Esophagus (tissue), 2 donors: ENCODE data around the gene CEP85. TPM values are rescaled to one million over a fixed set of nuclear protein-coding genes. Genes with fewer than 3 reads are reported as not detected.
A peak's percentile ranks its signal among the peaks of the same experiment; 100 is the strongest.

Source experiments
- H3K27ac ChIP-seq, 2 donors: one replicate each; pipeline ENCODE4 v1.5.1; 2013; ENCODE audit warnings: low read depth in 2 of 2, mild to moderate bottlenecking in 2 of 2, inconsistent platforms in 1 of 2, low read length in 1 of 2, moderate library complexity in 1 of 2
- H3K27me3 ChIP-seq, 2 donors: one replicate each; pipeline ENCODE4 v1.6.1; 2013; ENCODE audit warnings: low read length in 2 of 2, control low read depth in 1 of 2, mild to moderate bottlenecking in 1 of 2; ENCODE audit not compliant: insufficient read depth in 2 of 2, control insufficient read depth in 1 of 2
- H3K36me3 ChIP-seq, 2 donors: one replicate each; pipeline ENCODE4 v1.6.1; 2013; ENCODE audit warnings: low read length in 1 of 2; ENCODE audit not compliant: control insufficient read depth in 2 of 2, insufficient read depth in 2 of 2
- H3K4me1 ChIP-seq, 2 donors: one replicate each; pipeline ENCODE4 v1.6.1; 2013; ENCODE audit warnings: low read length in 1 of 2; ENCODE audit not compliant: control insufficient read depth in 2 of 2, insufficient read depth in 2 of 2
- H3K4me3 ChIP-seq, 2 donors: one replicate each; pipeline ENCODE4 v1.5.1; 2013; ENCODE audit warnings: low read length in 2 of 2, mild to moderate bottlenecking in 2 of 2, low read depth in 1 of 2, moderate library complexity in 1 of 2
- H3K9me3 ChIP-seq, 2 donors: one replicate each; pipeline ENCODE4 v1.6.1; 2013; ENCODE audit warnings: mild to moderate bottlenecking in 2 of 2, low read depth in 1 of 2, low read length in 1 of 2, moderate library complexity in 1 of 2; ENCODE audit not compliant: control insufficient read depth in 2 of 2, insufficient read depth in 1 of 2
- WGBS, 2 donors: extraction: QIAGEN DNeasy Blood & Tissue Kit; methylation state at CpG; one replicate each; pipeline ENCODE4 v1.1.7; 2013; 5-methylcytosine and 5-hydroxymethylcytosine counted together
- polyA plus RNA-seq, 2 donors: library from polyadenylated mRNA; stranded (reverse); fragments of 200-250 nt; gene quantifications; one replicate each; pipeline ENCODE4 v1.2.3, GENCODE V29; 2013
- donor health status: healthy with polysubstance abuse.
- donor health status: Bipolar disorder and iron deficiency.

The CEP85 gene
- polyA plus RNA-seq, 2 donors, result 5.3 to 5.9 TPM

DNA sequence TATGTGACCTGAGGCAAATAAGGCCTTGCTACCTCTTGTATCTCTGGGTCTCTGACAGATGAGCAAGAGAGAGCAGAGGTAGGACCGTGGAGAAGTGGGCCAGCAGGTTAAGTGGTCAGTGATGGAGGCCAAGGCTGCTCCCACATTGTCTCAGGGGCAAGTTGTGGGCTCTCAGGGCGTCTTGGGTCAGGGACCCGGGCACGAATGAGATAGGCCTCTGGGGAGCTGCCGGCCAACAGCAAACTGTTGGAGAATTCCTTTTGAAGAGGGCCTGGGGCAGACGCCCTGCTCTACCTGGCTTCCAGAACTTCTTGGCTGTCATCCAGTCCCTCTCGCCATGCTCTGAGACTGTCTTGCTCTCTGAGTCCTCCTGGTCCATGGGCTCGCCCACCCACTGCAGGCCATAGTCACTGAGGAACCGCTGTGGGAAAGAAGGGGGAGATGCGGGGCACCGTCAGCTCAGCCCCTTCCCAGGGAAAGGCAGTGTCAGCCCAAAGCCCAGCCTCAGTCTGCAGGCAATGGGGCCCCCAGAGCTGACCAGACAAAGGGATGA is 60.0 kb downstream of the CEP85 start:
- 84 to 90% methylated on average over 11 of the region's 11 CpGs for WGBS, 2 donors
- Histone ChIP-seq H3K36me3 (no peaks in the 10 kb centered on the region), H3K4me1 (peaks cover 0 to 5% of the 10 kb centered on the region in 2 donors), H3K9me3 (no peaks in the 10 kb centered on the region), H3K27me3 (no peaks in the 10 kb centered on the region), H3K27ac (no peak overlapping the region), H3K4me3 (no peak overlapping the region)

DNA sequence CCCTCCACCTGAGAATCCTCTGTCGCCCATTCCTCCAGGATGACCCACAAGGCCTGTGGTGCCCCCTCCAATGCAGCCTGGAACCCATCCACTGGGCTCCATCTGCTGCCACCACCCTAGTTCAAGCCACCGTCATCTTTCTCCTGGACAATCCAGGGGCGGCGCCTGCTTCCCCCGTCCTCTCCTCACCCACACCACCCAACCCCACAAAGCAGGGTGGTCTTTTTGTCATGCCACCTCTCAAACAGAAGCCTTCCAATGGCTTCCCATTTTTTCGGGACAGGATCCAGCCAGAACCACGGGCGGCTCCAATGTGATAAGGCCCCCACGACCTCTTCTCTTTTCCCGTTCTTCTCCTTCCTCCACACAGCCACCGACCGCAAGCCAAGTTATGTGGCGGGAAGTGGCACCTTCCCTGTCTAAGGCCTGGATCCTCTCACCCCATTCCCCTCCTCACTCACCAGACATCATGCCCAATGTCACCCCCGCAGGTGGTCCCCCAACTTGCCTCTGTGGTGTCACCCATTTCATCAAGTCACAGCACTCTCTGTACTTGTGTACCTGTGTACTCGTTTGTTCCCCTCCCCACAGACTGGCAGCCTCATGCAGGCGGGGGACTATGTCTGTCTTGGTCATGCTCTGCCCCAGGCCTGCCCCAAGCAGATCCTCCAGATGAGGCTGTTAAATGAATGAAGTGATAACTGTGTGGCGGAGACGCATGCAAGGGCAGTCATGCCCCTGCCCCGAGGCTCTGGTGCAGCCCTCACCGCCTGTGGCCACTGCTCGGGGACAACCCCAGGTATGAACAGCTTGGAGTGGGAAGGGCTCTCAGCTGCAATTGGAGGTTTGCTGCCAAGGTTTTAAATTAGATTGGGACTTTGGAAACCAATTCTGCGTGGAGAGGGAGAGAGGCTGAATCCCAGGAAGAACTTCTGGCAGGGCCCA is 61.5 kb downstream of the CEP85 start:
- H3K4me1 ChIP-seq, result no peaks in the 10 kb centered on the region
- H3K27me3 ChIP-seq, result no peaks in the 10 kb centered on the region
- H3K27ac ChIP-seq, result no peak overlapping the region
- no peaks in the 10 kb centered on the region for H3K36me3 ChIP-seq
- H3K9me3 ChIP-seq, result no peaks in the 10 kb centered on the region
- no peak overlapping the region for H3K4me3 ChIP-seq
- WGBS, 2 donors, result 89 to 92% methylated on average over 22 of the region's 22 CpGs

DNA sequence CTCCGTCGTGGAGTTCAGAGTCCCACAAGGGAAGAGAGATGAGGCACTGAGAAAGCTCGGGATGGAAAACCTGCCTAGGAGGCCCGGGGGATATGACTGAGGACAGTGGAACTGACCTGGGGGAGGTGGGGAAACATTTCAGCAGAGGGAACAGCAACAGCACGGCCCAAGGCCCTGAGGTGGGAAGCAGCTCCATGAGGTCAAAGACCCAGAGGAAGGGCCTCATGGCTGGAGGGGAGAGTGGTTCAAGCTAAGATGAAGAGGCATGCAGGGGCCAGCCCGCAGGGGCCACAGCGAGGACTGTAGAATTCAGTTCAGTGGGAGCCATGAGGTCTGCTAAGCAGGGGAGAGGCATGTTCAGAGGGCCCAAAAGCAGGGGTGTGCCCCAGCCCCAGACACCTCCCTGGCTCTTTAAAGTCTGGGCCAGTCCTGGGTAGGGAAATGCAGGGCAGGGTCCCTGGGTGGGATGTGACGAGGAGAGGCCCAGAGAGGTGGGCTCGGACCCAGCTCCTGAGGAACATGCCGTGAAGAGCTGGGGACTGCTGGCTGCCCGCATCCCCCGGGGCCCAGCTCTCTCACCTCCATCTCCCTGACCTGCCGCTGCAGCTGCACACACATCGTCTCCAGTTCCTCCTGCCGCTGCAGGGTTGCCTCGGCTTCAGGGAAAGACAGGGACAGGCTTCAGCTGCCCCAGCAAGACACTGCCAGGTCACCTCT is 62.5 kb downstream of the CEP85 start:
- Histone ChIP-seq H3K27me3 (no peaks in the 10 kb centered on the region), H3K36me3 (peaks cover 0 to 2% of the 10 kb centered on the region in 2 donors), H3K27ac (no peak overlapping the region), H3K4me1 (no peaks in the 10 kb centered on the region), H3K4me3 (no peak overlapping the region), H3K9me3 (no peaks in the 10 kb centered on the region)
- WGBS, 2 donors, result 91 to 94% methylated on average over 12 to 16 of the region's 16 CpGs

DNA sequence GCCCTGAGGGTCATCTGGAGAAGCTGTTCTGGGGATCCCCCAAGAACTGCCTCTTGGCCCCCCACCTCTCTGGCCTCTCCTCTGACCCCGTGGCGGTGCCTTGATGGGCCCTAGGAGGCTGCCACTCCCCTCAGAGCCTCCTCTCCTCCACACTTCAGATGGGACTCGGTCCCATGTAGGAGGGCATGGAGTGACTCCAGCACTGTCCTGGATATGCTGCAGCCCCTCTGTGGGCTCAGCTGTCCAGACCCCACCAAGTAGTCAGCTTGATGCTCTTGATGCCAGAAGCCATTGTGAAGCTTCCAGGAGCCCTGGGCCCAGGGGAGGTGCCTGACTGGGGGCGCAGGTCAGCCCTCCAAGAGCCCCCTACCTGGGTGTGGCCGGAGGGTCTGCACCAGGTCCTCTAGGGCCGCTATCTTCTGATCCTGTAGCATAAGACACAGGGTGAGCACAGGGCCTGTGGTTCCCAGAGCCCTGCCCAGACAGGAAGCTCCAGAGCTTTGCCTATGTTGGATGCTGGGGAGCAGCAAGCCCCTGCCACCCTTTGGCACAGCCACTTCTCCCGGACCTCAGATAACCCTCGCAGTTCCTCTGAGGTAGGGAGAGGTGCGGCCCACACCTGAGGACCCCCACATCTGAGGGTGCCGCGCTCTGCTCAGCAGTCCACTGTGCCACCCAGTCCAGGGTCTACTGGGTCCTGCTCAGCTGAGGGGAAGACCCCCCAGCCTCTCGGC is 63.2 kb downstream of the CEP85 start:
- Histone ChIP-seq H3K9me3 (no peaks in the 10 kb centered on the region), H3K4me3 (no peak overlapping the region), H3K27me3 (no peaks in the 10 kb centered on the region), H3K4me1 (no peaks in the 10 kb centered on the region), H3K27ac (no peak overlapping the region), H3K36me3 (peaks cover 0 to 2% of the 10 kb centered on the region in 2 donors)
- WGBS, 2 donors, result 92 to 96% methylated on average over 12 of the region's 12 CpGs

DNA sequence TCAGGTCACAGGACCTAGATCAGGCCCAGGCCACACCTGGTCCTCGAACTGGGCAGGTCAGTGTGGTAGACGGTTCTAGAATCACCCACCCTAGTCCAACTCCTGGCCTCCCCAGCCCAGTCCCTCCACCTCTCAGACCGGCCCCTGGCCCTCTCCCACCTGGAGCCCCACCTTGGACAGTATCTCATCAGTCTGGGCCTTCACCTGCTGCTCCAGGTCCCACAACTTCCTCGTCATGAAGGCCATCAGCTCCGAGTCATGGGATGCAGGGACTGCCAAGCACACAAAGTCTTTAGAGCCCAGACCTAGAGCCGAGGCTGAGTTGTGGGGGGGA is 63.8 kb downstream of the CEP85 start:
- H3K27me3 ChIP-seq, result no peaks in the 10 kb centered on the region
- H3K4me1 ChIP-seq, result no peaks in the 10 kb centered on the region
- peaks cover 0 to 2% of the 10 kb centered on the region in 2 donors for H3K36me3 ChIP-seq
- H3K9me3 ChIP-seq, result no peaks in the 10 kb centered on the region
- H3K27ac ChIP-seq, result no peak overlapping the region
- H3K4me3 ChIP-seq, result no peak overlapping the region
- WGBS, 2 donors, result 71 to 77% methylated on average over 6 of the region's 6 CpGs

DNA sequence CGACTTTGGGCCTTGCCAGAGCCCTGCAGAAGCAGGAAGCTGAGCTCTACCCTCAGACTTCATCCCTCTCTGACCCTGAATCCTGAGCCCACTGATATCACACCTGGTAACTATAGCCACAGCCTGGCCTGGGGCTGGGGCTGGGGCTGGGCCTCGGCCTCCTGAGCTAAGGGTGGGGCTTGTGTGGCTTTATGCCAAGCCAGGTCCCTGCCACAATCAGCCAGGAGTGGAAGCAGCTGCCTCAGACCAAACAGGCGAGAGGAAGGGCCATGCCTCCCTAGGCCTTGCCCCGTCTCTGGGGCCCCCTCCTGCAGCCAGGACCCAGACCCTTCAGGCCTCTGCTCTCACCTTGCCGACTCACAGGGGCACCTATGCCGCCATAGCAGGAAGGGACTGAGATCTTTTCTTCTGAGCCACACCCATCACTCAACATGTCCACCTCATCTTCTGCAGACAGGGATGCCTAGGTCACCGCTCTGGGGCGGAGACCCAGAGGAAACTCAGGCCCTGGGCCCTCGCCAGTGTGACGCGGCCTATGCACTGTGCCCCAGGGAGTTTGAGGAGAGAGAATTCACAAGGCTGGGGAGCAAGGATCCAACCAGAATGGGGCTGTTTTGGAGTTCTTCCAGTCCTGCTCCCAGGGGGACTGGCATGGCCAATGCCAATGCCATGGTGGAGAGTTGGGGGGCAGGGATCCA is 66.7 kb downstream of the CEP85 start:
- WGBS, 2 donors, result 77 to 78% methylated on average over 11 of the region's 11 CpGs
- H3K4me1 ChIP-seq, result peaks cover 0 to 2% of the 10 kb centered on the region in 2 donors
- H3K9me3 ChIP-seq, result no peaks in the 10 kb centered on the region
- H3K36me3 ChIP-seq, result peaks cover 0 to 2% of the 10 kb centered on the region in 2 donors
- H3K27ac ChIP-seq, result no peak overlapping the region
- no peaks in the 10 kb centered on the region for H3K27me3 ChIP-seq
- no peak overlapping the region for H3K4me3 ChIP-seq

DNA sequence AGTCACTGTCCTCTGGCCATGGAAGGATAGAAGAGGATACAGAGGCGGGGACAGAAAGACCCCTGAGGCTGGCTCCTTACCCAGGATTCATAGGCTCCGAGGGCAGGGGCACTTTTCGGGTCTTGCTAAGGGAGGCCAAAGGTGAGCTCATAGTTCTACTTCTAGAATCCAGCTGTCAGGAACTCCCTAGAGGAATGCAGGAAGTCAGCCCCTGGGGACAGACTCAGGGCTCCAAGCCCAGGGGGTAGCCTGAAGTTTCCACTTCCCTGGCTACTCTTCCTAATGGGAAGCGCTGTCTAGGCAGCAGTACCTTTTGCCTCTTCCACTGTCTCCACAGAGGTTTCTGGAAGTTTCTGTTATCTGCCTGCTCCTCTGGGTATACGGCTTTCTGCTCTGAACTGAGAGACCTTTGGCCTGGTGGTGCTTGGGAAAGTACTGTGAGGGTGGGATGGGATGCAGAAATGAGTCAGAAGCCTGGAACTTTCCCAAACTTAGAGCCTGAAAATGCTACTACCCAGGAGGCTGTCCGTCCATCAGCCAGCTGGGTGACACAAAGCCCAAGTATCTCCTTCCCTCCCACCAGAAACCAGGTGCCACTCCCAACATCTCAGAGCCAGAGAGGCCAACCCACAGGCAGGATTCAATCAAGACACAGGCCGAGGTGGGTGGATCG is 68.9 kb downstream of the CEP85 start:
- Histone ChIP-seq H3K4me1 (peaks cover 0 to 7% of the 10 kb centered on the region in 2 donors), H3K27ac (no peak overlapping the region), H3K9me3 (no peaks in the 10 kb centered on the region), H3K36me3 (peaks cover 0 to 2% of the 10 kb centered on the region in 2 donors), H3K27me3 (no peaks in the 10 kb centered on the region), H3K4me3 (no peak overlapping the region)
- 75% methylated on average over 8 of the region's 8 CpGs for WGBS, 2 donors

DNA sequence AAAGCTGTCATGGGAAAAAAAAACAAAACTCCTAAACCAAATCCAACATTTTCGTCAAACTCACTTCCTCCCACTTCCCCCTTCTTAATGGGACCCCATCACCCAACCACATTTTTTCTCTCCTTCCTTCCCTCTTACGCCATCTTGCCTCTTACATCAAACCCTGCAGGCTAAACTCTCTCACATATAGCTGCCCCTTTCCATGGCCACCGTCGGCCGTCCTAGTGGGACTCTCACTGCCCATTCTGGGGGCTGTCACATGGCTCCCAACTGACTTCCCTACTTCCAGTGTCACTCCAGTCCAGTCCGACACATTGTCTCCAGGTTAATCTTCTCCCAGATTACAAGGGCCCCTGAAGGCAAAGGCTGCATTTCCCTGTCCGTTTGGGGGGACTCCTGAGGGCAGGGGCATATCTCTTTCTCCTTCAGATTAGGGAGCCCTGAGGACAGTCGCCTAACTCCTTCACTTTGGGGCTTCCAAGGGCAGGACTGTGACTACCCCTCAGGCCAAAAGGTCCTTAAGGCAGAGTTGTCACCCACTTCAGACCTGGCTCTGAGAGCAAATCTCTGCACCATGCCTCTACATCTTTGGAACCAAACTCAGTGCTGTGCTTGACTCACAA is 71.8 kb downstream of the CEP85 start:
- Histone ChIP-seq H3K9me3 (no peaks in the 10 kb centered on the region), H3K27me3 (no peaks in the 10 kb centered on the region), H3K36me3 (peaks cover 0 to 2% of the 10 kb centered on the region in 2 donors), H3K4me3 (peak overlapping the region; percentile 73 to 79), H3K4me1 (peaks cover 0 to 7% of the 10 kb centered on the region in 2 donors), H3K27ac (peak overlapping the region in 1 of 2 donors; percentile 62)
- 23 to 26% methylated on average over 8 of the region's 8 CpGs for WGBS, 2 donors
